A549 (cell line): Measurements from ENCODE around the gene TRPV3.

ENCODE experiments used
- CTCF ChIP-seq: fragments of >200 bp; sonication (Bioruptor Twin); formaldehyde crosslinking; IDR thresholded peaks from 3 replicates; pipeline ENCODE4 v1.5.1; 2016
- TF ChIP-seq, protein P1 (sequence below): fragments of 450-650 bp; IDR thresholded peaks from 2 replicates; pipeline ENCODE4 v1.6.1; 2014; ENCODE audit warnings: antibody characterized with exemption

DNA sequence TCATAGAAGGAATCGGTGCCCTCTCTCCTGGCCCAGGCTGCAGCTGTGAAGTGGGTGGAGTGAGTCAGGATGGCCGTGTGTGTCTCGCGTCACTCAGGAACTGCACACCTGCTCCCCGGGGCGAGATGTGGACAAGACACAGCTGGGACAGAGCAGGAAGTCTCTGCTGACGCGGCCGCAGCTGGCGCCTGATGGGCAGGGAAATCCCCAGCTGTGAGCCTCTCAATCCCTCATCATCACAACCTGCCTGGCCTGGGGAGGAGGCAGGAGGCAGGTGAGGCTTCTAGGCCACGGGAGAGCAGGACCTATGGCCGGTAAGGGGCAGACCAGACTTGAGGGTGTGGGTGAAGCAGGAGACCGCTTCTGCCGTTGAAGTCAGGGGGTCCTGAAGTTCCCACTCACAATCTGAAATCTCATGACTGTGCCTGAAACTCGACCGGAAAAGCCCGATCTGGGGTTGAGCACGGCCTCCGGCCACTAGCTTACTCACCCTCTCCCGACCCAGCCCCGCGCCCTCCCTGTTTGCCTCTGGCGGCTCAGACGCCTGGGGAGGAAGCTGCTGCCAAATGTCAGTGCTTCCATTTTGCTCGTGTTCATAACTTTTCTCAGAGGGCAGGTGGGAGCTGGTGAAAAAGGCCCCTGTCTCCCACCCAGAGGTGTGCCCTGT, 1.1 kb upstream of the TRPV3 start:
- TF ChIP-seq, protein P1, sequence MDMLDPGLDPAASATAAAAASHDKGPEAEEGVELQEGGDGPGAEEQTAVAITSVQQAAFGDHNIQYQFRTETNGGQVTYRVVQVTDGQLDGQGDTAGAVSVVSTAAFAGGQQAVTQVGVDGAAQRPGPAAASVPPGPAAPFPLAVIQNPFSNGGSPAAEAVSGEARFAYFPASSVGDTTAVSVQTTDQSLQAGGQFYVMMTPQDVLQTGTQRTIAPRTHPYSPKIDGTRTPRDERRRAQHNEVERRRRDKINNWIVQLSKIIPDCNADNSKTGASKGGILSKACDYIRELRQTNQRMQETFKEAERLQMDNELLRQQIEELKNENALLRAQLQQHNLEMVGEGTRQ, result no peak
- TF ChIP-seq CTCF, result no peak
